Hypothalamus (tissue), 51 donors: ENCODE data around the gene THSD4.
"Not testable (repeated sequence)": the region's sequence is repeated elsewhere in the genome, so short reads cannot be mapped to it uniquely, and the experiment has no call there.

Experiments used
- DNase-seq, 51 donors: peaks; one replicate each; lab custom pipeline; 2025; lab: John Stamatoyannopoulos, UW

THSD4 gene

GRCh38 chr15:71718116-71718910, 603.0 kb downstream of the THSD4 start:
- DNase-seq = no peak

DNA sequence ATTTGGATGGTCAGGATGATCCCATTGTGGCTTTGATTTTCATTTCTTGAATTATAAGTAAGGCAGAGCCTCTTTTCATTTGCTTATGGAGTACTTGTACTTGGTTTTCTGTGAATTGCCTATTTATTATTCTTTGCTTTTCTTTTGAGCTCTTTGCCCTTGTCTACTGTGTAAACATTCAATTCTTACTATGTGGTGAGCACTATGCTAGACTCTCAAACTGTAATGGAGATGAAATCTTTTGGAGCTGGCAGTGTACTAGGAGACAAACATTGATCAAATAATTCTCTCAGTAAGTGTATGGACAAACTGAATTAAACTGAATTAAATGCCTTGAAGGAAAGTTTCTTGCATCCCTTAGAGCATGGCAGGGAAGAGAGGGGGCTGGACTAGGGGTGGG, 608.1 kb downstream of the THSD4 start:
- DNase-seq = no peak

DNA sequence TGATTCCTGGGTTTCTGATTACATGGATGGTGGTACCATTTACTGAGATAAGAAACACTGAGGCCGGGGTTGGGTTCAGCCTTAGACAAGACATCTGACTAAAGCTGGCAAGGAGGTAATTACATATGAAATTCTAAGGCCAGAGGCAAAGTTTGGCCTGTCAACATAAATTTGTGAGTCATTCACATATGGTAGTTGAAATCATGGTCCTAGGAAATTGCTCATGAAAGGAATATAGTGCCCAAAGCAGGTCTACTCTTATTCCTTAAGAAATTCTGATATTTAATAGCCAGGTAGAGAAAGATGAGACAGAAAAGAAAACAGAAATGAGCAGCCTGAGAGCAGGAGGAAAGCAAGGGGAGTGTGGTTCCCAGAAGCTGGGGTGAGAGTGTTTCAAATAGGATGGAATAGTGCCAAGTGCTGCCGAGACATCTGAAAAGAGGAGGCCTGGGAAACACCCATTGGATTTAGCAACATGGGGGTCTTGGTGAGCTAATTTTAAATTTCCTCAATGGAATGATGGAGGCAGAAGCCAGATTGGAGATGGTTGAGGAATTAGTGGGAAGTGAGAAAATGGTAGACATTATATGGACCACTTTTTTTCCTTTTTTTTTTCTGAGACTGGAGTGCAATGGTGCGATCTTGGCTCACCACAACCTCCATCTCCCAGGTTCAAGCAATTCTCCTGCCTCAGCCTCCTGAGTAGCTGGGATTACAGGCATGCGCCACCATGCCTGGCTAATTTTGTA, 610.1 kb downstream of the THSD4 start:
- not testable (repeated sequence) for DNase-seq

DNA sequence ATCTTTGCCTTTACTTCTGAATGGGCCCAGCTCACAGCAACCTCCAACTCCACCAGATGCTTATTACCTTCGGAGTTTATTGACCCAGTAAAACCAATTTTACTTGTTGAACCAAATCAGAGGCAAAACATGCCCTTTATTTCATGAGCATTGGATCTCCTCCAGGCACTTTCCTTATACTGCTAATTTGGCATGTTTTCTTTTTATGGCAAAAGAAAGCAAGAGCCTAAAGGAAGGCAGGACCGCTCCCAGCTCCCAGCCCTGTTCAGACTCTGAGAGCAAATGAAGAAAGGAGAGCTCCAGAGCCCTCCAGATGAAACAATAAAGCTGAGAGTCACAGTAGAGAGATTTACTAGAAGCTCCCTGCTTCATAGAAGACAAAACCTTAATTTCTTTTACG, 613.6 kb downstream of the THSD4 start:
- DNase-seq = no peak

DNA sequence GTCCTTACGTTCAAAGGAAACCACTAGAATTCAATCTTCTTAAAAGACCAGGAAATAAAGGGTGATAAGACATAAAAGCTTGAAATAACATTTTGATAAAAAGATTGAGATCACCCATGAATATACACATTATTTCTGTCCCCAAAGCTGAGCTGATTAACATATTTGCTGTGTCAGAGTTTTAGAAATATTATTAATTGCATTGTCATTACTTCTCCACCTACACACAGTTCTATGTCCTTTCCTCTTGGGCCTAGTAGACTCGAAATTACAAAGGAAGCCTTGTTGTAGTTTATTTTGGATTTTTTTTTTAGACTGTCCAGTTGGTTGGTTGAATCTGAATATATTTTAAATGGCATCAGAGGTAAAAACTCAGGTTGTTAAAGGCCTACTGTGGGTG, 614.0 kb downstream of the THSD4 start:
- DNase-seq = no peak

- peak in 16 of 51 donors; percentile 1 to 47 (median 12) for DNase-seq
Measured at GRCh38 chr15:71730277-71731144, 615.2 kb downstream of the THSD4 start.

GRCh38 chr15:71732636-71733035, 617.4 kb downstream of the THSD4 start:
- DNase-seq = no peak

- DNase-seq = no peak
Measured at GRCh38 chr15:71733122-71733521, 617.9 kb downstream of the THSD4 start.

DNA sequence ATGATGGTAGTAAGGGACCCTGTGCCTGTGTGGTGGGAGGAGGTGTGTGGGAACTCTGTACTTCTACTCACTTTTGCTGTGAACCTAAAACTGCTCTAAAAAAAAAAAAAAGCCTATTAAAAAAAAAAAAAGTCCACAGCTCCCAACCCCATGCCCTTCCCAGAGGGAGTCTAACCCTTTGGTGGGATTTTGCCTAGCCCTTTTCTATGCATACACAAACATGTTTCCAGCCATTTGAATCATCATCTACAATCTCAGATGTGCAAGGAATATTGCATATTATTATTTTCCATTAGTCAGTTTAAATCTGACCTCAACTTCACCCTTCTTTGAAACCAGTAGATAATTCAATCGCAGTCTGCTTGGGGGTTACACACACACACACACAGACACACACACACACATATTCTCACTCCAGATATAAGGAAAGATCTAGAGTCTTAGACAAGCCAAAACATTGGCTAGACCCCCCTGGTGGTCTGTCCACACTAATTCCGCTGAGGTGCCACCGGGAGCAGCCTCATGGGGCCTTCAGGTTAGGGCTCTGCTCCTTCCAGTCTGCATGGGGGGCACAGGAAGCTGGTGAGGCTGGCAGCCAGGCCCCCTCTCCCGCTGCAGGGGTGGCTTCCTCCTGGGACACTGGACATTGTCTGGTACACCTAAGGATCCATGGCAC, 619.6 kb downstream of the THSD4 start:
- no peak for DNase-seq

GRCh38 chr15:71735385-71735757, 620.1 kb downstream of the THSD4 start:
- no peak for DNase-seq

DNA sequence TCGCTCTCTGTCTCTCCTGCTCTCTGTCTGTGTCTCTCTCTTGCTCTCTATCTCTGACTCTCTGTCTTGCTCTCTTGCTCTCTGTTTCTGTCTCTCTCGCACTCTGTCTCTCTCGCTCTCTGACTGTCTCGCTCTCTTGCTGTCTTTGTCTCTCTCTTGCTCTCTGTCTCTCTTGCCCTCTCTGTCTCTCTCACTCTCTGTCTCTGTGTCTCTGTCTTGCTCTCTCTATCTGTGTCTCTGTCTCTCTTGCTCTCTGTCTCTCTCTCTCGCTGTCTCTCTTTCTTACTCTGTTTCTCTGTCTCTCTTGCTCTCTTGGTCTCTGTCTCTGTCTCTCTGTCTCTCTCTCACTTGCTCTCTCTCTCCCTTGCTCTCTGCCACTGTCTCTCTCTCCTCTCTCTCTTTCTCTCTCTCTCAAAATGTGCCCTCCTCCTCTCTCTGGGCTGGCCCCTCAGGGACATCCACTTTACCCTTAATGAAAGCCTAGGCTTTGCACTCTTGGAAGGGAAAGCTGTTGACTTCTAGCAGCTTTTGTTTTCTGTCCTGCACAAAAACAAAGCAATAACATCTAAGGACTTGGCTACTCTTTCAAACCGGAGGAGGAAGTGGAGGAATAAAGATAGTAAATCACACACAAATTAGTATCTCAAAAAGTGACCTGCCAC, 621.1 kb downstream of the THSD4 start:
- no peak for DNase-seq

- DNase-seq = no peak
Measured at GRCh38 chr15:71737761-71738160, 622.5 kb downstream of the THSD4 start.

DNA sequence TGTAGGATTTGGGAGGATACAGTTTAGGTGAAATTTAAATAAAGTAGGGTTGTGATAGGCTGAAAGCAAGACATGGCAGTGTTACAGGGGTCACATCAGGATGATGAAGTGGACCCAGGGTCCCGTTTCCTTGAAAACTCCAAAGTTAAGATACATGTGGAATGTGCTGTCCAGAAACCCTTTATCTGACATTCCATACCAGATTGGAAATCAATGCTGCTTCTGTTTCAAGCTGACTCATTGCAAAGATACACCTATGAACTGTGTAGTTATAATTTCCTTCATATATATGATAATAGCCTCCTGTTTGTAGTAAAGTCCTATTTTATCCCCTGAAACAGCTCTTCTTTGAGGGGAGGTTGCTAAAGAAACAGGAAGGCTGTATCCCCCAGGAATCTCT, 624.1 kb downstream of the THSD4 start:
- no peak for DNase-seq

DNA sequence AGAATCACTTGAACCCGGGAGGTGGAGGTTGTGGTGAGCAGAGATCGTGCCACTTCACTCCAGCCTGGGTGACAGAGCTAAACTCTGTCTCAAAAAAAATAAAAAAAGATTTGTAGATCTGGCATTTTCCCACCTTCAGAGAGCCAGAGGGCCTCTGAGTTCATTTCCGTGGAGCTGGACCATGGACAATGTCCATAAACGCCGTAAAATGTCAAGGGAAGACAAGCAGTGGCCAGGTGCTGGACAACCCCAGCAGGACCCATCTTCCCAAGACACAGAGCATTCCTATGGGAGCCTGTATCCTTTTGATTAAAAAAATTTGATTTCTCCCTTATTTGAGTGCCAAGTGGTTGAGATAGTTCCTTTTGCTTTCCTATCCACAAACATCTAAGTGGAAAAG, 627.7 kb downstream of the THSD4 start:
- DNase-seq = no peak

- DNase-seq = peak in 9 of 51 donors; percentile 2 to 37 (median 24)
Measured at GRCh38 chr15:71743861-71744382, 628.7 kb downstream of the THSD4 start.

- DNase-seq = no peak
Measured at GRCh38 chr15:71746719-71747118, 631.4 kb downstream of the THSD4 start.

GRCh38 chr15:71747128-71748083, 632.1 kb downstream of the THSD4 start:
- no peak for DNase-seq

- DNase-seq = no peak
Measured at GRCh38 chr15:71748293-71748718, 633.0 kb downstream of the THSD4 start.

GRCh38 chr15:71749500-71749899, 634.2 kb downstream of the THSD4 start:
- no peak for DNase-seq
